Mucosa of descending colon (tissue), 3 donors: ENCODE data around the gene PDE2A. TPM values are rescaled to one million over a fixed set of nuclear protein-coding genes. Genes with fewer than 3 reads are reported as not detected.

Experiments
- ATAC-seq: fragments of 200-7000 bp; cut with Tn5 transposase; one replicate; pipeline ENCODE4 v1.9.1; 2020; ENCODE audit warnings: mild to moderate bottlenecking, moderate library complexity
- DNase-seq, 3 donors: peaks; one replicate each; pipeline ENCODE4 v3.0.0-alpha.2; 2020
- H3K36me3 ChIP-seq: fragments of 200-600 bp; one replicate; pipeline ENCODE4 v1.8.0; 2021; ENCODE audit warnings: low read depth, mild to moderate bottlenecking
- H3K4me1 ChIP-seq: fragments of 200-600 bp; one replicate; pipeline ENCODE4 v1.8.0; 2021; ENCODE audit warnings: low read depth, mild to moderate bottlenecking
- H3K4me3 ChIP-seq: fragments of 200-600 bp; one replicate; pipeline ENCODE4 v1.8.0; 2021; ENCODE audit warnings: mild to moderate bottlenecking
- H3K9me3 ChIP-seq: fragments of 200-600 bp; one replicate; pipeline ENCODE4 v1.8.0; 2021; ENCODE audit warnings: mild to moderate bottlenecking
- intact Hi-C, 2 donors: fragments of 100-400 bp; cut with DNase I in 1 of 2; cut with micrococcal nuclease in 1 of 2; formaldehyde crosslinking; loops; one replicate each; pipeline versions ENCODE4 v1.11.0 to v1.11.1; 2022; cut with DNase I, micrococcal nuclease
- total RNA-seq, 3 donors: library from RNA; stranded (reverse); fragmentation: NEBNext Ultra II Directional in 2 of 3; extraction: Animal tissue kit (Norgen Biotek cat#: 25700) in 2 of 3; gene quantifications; one replicate each; pipeline versions ENCODE4 v1.2.1 to v1.2.4, GENCODE V29; 2021 to 2023
- TF ChIP-seq, protein P1 (sequence below): fragments of 200-600 bp; IDR thresholded peaks from one replicate; pipeline ENCODE4 v1.8.0; 2022; ENCODE audit warnings: antibody characterized with exemption, mild to moderate bottlenecking
- donor health status: DM: no; HTN: no; CAD: no; lungs with moderate emphysema.
- donor health status: DM: no; HTN: no; CAD: no.
- donor health status: DM: no; HTN: yes; CAD: no.

The PDE2A gene
- total RNA-seq, 3 donors from 2014 or later: 7.0 to 45.9 (median 9.6) TPM

- Histone ChIP-seq H3K36me3 (no peaks in the 10 kb centered on the region), H3K9me3 (no peaks in the 10 kb centered on the region), H3K4me1 (peaks cover under 1% of the 10 kb centered on the region), H3K4me3 (no peak overlapping the region)
- intact Hi-C loops: no loop called here
- TF ChIP-seq, protein P1, sequence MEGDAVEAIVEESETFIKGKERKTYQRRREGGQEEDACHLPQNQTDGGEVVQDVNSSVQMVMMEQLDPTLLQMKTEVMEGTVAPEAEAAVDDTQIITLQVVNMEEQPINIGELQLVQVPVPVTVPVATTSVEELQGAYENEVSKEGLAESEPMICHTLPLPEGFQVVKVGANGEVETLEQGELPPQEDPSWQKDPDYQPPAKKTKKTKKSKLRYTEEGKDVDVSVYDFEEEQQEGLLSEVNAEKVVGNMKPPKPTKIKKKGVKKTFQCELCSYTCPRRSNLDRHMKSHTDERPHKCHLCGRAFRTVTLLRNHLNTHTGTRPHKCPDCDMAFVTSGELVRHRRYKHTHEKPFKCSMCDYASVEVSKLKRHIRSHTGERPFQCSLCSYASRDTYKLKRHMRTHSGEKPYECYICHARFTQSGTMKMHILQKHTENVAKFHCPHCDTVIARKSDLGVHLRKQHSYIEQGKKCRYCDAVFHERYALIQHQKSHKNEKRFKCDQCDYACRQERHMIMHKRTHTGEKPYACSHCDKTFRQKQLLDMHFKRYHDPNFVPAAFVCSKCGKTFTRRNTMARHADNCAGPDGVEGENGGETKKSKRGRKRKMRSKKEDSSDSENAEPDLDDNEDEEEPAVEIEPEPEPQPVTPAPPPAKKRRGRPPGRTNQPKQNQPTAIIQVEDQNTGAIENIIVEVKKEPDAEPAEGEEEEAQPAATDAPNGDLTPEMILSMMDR: no peak
- DNase-seq: no peak
- no peak for ATAC-seq
Measured at GRCh38 chr11:72595292-72595684, 78.9 kb downstream of the PDE2A start.

DNA sequence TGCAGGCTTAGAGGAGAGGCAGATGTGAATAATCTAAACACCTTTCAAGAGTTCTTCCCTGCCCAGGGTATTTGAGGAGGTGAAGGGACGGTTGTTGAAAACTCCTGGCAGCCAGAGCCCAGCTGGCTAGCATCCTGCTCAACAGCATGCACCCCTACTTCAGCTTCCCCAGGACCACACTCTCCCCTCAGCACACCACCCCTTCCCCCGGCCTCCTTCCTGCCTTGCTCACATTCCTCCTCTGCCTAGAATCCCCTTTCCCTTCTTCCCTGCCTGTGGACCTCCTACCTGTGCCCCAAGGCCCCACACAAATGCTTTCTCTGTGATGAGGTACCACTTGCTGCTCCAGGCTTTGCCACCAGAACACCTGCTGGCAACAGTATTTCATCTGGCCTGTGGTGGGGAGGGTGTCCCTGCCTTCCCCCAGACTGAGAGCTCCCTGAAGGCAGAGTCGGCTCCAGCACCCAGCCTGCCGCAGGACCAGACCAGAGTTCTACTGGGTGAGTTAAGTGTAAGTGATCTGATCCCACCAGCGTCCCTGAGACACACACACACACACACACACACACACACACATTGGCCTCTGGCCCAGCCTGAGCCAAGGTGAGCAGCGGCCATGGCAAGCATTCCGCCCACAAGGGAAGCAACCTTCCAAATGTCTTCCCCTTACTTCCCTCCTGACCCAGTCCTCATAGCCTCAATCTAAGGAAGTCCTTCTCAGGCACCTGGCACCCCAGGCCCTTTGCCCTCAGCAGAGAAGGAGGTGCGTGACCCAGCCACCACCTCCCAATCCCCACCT, 79.5 kb downstream of the PDE2A start:
- Histone ChIP-seq H3K9me3 (no peaks in the 10 kb centered on the region), H3K36me3 (no peaks in the 10 kb centered on the region), H3K4me3 (no peak overlapping the region), H3K4me1 (peaks cover 6% of the 10 kb centered on the region)
- no peak for ATAC-seq
- no peak for DNase-seq
- TF ChIP-seq, protein P1: no peak
- intact Hi-C loops: no loop called here

- Histone ChIP-seq H3K36me3 (no peaks in the 10 kb centered on the region), H3K4me1 (peaks cover 6% of the 10 kb centered on the region), H3K9me3 (no peaks in the 10 kb centered on the region), H3K4me3 (no peak overlapping the region)
- intact Hi-C loops: no loop called here
- ATAC-seq (no peak), DNase-seq (no peak)
- TF ChIP-seq, protein P1: no peak
Measured at GRCh38 chr11:72592698-72593495, 81.3 kb downstream of the PDE2A start.

- ATAC-seq: peak; percentile 42
- intact Hi-C loops: no loop called here
- Histone ChIP-seq H3K36me3 (no peaks in the 10 kb centered on the region), H3K9me3 (no peaks in the 10 kb centered on the region), H3K4me1 (peaks cover 6% of the 10 kb centered on the region), H3K4me3 (no peak overlapping the region)
- no peak for DNase-seq
- TF ChIP-seq, protein P1: no peak
Measured at GRCh38 chr11:72591785-72592502, 82.3 kb downstream of the PDE2A start.

DNA sequence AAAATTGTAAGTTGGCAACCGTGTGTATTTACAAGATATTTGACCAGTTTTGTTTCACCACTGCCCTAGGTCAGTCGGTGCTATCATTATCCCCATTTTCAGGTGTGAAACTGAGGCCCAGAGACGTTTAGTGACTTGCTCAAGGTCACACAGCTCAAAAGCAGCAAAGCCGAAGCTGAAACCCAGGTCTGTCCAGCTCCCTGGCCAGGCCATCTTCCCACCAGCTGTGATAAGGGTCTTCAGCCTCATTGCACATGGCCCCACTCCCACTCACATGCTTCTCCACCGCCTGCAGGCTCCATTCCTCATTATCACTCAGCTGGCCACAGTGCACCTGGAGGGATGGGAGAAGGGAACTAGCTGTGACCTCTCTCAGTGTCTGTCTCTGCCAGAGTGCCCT, 83.2 kb downstream of the PDE2A start:
- DNase-seq (peak in 1 of 3 donors; percentile 3), ATAC-seq (no peak)
- Histone ChIP-seq H3K4me1 (peaks cover 6% of the 10 kb centered on the region), H3K4me3 (no peak overlapping the region), H3K36me3 (no peaks in the 10 kb centered on the region), H3K9me3 (no peaks in the 10 kb centered on the region)
- TF ChIP-seq, protein P1: no peak
- intact Hi-C loops: no loop called here
